SJCRH30 (cell line): Measurements from ENCODE around the gene CFAP57. TPM values are rescaled to one million over a fixed set of nuclear protein-coding genes. Genes with fewer than 3 reads are reported as not detected.
A peak's percentile ranks its signal among the peaks of the same experiment; 100 is the strongest.

Source experiments
- DNase-seq, 2 experiments: peaks; one replicate each; pipeline ENCODE4 v3.0.0-alpha.2; 2015 to 2020
- H3K27ac ChIP-seq: fragments of 250-450 bp; sonication (Bioruptor Pico); 2 replicates; pipeline ENCODE4 v1.5.1; 2020; ENCODE audit warnings: mild to moderate bottlenecking, moderate library complexity
- H3K27me3 ChIP-seq: fragments of 250-450 bp; sonication (Bioruptor Pico); 2 replicates; pipeline ENCODE4 v1.5.1; 2020; ENCODE audit warnings: mild to moderate bottlenecking, moderate library complexity
- H3K36me3 ChIP-seq: fragments of 250-450 bp; sonication (Bioruptor Pico); 2 replicates; pipeline ENCODE4 v1.5.1; 2020; ENCODE audit warnings: mild to moderate bottlenecking, moderate library complexity
- H3K4me1 ChIP-seq: fragments of 250-450 bp; sonication (Bioruptor Pico); 2 replicates; pipeline ENCODE4 v1.5.1; 2020; ENCODE audit warnings: mild to moderate bottlenecking, moderate library complexity
- H3K4me3 ChIP-seq: fragments of 250-450 bp; sonication (Bioruptor Pico); 2 replicates; pipeline ENCODE4 v1.5.1; 2020; ENCODE audit warnings: mild to moderate bottlenecking, moderate library complexity
- H3K9me3 ChIP-seq: fragments of 250-450 bp; sonication (Bioruptor Pico); replicated peaks from 2 replicates; pipeline ENCODE4 v1.5.1; 2020; ENCODE audit warnings: mild to moderate bottlenecking, moderate library complexity
- total RNA-seq: library from RNA; depleted of rRNA; stranded (reverse); fragments of >200 nt; shearing (Covaris generic); gene quantifications from 2 replicates; pipeline ENCODE4 v1.2.3, GENCODE V29; 2014

CFAP57 gene
- total RNA-seq, 1 experiment from 2014 or later, result 0.04 TPM

DNA sequence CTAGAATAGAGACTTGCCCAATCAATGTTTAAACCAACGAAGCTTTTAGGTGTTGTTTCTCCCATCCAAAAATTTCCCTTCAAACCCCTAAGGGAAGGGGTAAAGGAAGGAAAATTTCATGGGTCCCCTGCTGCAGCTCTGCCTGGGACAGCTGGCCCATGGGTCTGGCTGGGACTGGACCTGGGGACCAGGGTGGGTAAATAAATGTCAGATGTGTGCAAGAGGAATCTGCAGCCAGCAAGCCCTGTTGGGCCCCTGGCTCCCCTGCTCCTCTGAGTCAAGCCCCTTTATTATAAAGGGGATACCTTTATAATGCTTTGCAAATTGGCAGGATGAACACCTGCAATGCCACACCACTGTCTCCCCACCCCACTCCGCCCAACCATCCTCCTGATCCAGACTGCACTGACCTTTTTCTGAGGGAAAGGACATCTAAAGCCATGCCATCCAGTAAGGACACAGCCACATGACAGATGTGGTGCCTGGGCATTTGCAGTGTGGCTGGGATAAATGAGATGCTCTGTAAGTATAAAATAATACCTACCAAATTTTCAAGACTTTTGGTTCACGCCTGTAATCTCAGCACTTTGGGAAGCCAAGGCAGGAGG, 95.8 kb downstream of the CFAP57 start:
- Histone ChIP-seq H3K36me3 (no peaks in the 10 kb centered on the region), H3K4me1 (no peaks in the 10 kb centered on the region), H3K4me3 (no peak overlapping the region), H3K27me3 (0 out of 2 replicates have a peak, but pooled peaks cover 6% of the 10 kb centered on the region), H3K27ac (no peak overlapping the region), H3K9me3 (no peaks in the 10 kb centered on the region; the same call in 1 of the 2 replicates)
- no peak for DNase-seq

GRCh38 chr1:43269627-43270375, 97.7 kb downstream of the CFAP57 start, which contains the start of gene TMEM125:
Gene TMEM125, plus strand, starts transcription at chr1:43269983. Its CDS starts 2,740 bp downstream, at chr1:43272723.
- H3K36me3 ChIP-seq, result no peaks in the 10 kb centered on the region
- H3K9me3 ChIP-seq, result no peaks in the 10 kb centered on the region; the same call in 1 of the 2 replicates
- H3K4me1 ChIP-seq, result no peaks in the 10 kb centered on the region
- H3K27ac ChIP-seq, result no peak within 1 kb of the TSS
- 0 out of 2 replicates have a peak, but pooled peaks cover 6% of the 10 kb centered on the region for H3K27me3 ChIP-seq
- no peak for DNase-seq
- H3K4me3 ChIP-seq, result no peak within 1 kb of the TSS

GRCh38 chr1:43270421-43271095, 98.4 kb downstream of the CFAP57 start:
- Histone ChIP-seq H3K9me3 (no peaks in the 10 kb centered on the region; the same call in 1 of the 2 replicates), H3K4me3 (no peak overlapping the region), H3K27ac (no peak overlapping the region), H3K4me1 (no peaks in the 10 kb centered on the region), H3K27me3 (0 out of 2 replicates have a peak, but pooled peaks cover 6% of the 10 kb centered on the region), H3K36me3 (no peaks in the 10 kb centered on the region)
- DNase-seq, result no peak

DNA sequence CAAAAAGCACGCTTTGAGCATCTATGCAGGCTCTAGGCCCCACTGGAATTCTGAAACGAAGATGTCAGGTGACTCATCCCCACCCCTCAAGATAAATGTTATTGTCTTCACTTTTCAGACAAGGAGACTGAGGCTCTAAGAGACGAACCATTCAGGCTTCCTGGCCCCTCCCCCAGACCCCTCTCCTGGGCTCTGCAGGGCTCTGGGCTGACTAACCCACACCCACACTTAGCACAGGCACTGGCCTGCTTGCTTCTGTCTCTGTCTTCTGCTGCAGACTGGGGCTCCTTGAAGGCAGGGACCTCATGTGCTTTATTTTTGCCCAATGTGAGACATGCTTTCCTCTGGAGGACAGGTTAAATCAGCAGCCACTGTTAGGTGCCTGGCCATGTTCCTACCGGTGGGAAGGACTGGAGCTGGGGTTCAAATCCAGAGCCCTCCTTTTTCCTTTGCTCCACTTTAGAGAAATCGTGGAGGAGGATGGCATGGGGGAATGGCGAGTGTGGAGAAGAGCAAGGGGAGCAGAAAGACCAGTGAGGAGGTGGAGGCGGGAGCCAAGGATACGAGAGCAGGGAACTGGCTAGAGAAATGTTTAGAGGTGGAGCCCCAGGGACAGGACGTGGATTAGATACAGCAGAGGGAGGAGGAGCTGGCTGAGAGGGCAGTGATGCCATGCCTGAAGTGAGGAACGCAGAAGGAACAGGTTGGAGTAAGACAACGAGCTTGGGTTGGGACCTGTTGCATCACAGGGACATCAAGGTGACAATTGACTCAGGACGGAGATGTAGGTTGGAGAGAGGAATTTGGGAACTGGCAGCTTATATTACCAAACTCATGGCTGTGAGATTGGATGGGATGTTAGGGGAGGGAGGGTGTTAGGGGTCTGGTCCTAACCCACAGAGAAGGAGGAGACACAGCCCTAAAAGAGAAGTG, 99.3 kb downstream of the CFAP57 start:
- Histone ChIP-seq H3K27ac (no peak overlapping the region), H3K36me3 (no peaks in the 10 kb centered on the region), H3K9me3 (no peaks in the 10 kb centered on the region; the same call in 1 of the 2 replicates), H3K27me3 (peaks cover 12% of the 10 kb centered on the region; the same call in 1 of the 2 replicates), H3K4me3 (no peak overlapping the region), H3K4me1 (no peaks in the 10 kb centered on the region)
- DNase-seq, result no peak

DNA sequence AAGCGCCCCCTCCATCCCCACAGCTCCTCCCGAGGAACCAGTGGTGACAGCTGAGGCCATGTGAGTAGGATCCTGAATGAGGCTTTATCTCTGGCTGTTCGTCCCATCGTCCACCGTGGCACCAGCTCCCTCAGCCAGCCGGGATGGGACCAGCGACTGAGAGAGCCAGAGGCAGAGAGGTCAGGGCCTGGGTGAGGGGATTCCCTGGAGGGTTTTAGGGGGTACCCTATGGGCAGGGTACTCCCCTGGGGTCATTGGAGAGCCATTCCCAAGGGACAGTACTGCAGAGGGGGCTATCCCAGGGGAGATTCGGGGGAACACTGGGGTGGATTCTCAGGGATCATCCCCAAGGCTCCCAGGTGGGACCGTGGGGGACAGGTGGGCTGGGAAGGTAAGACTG, 100.0 kb downstream of the CFAP57 start:
- Histone ChIP-seq H3K4me3 (no peak overlapping the region), H3K36me3 (no peaks in the 10 kb centered on the region), H3K9me3 (no peaks in the 10 kb centered on the region), H3K27ac (no peak overlapping the region), H3K27me3 (peaks cover 12% of the 10 kb centered on the region; the same call in 1 of the 2 replicates), H3K4me1 (no peaks in the 10 kb centered on the region)
- no peak for DNase-seq

DNA sequence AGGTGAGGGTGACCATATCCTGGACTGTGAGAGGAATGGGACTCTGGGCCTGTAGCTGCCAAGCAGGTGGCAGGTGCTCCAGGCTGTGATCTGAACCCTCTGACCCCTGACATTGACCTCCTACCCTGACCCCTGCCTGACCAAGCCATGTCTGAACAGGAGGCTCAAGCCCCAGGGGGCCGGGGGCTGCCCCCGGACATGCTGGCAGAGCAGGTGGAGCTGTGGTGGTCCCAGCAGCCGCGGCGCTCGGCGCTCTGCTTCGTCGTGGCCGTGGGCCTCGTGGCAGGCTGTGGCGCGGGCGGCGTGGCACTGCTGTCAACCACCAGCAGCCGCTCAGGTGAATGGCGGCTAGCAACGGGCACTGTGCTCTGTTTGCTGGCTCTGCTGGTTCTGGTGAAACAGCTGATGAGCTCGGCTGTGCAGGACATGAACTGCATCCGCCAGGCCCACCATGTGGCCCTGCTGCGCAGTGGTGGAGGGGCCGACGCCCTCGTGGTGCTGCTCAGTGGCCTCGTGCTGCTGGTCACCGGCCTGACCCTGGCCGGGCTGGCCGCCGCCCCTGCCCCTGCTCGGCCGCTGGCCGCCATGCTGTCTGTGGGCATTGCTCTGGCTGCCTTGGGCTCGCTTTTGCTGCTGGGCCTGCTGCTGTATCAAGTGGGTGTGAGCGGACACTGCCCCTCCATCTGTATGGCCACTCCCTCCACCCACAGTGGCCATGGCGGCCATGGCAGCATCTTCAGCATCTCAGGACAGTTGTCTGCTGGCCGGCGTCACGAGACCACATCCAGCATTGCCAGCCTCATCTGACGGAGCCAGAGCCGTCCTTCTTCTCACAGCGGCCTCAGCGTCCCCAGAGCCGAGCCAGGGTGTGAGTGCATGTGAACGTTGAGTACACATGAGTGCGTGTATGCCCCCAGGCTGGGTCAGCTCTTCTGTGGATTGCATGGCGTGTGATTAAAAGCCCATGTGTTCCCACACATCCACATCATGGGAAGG, 100.7 kb downstream of the CFAP57 start:
- no peak for DNase-seq
- H3K27me3 ChIP-seq, result peaks cover 12% of the 10 kb centered on the region; the same call in 1 of the 2 replicates
- no peak overlapping the region for H3K27ac ChIP-seq
- no peaks in the 10 kb centered on the region for H3K36me3 ChIP-seq
- H3K4me1 ChIP-seq, result no peaks in the 10 kb centered on the region
- H3K4me3 ChIP-seq, result no peak overlapping the region
- no peaks in the 10 kb centered on the region for H3K9me3 ChIP-seq

GRCh38 chr1:43273708-43274107, 101.6 kb downstream of the CFAP57 start:
- DNase-seq, result no peak

DNA sequence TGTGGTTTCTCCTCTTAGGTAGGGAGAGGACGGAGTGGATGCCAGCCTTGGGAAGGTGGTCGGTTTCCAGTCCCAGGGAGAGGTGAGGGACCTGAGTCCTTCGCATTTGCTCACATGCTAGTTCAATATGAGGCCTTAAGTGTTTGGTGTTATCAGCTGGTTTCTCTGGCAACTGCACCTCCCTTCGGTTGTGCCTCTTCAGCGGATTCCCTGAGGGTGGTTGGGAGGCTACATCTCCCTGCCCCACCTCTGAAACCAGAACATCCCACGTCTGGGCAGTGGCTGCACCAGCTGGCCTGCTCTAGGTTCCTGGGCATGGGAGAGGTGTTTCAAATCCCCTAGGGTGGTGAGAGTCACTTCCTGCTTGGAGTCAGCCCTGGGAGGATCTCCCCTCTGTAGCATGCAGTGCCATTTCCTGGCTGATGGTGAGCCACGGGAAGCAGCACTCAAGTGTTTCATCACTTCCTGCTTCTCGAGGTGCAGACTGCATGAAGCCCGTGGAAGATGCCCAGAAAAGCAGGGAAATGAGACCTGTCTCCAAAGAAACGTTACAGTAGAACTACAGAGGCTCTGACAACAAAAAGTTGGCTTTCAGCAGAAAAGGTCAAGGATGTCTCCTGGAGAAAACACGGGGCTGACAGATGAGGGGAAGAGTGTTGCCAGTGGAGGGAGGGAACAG, 102.1 kb downstream of the CFAP57 start:
- Histone ChIP-seq H3K36me3 (no peaks in the 10 kb centered on the region), H3K4me1 (no peaks in the 10 kb centered on the region), H3K9me3 (no peaks in the 10 kb centered on the region), H3K27me3 (peaks cover 12% of the 10 kb centered on the region; the same call in 1 of the 2 replicates), H3K27ac (no peak overlapping the region), H3K4me3 (no peak overlapping the region)
- peak; percentile 28 to 34 for DNase-seq

More at GRCh38 chr1:43273708-43274107, 101.6 kb downstream of the CFAP57 start:
- Histone ChIP-seq H3K4me1 (no peaks in the 10 kb centered on the region), H3K4me3 (no peak overlapping the region), H3K27ac (no peak overlapping the region), H3K9me3 (no peaks in the 10 kb centered on the region), H3K36me3 (no peaks in the 10 kb centered on the region), H3K27me3 (peaks cover 12% of the 10 kb centered on the region; the same call in 1 of the 2 replicates)

DNA sequence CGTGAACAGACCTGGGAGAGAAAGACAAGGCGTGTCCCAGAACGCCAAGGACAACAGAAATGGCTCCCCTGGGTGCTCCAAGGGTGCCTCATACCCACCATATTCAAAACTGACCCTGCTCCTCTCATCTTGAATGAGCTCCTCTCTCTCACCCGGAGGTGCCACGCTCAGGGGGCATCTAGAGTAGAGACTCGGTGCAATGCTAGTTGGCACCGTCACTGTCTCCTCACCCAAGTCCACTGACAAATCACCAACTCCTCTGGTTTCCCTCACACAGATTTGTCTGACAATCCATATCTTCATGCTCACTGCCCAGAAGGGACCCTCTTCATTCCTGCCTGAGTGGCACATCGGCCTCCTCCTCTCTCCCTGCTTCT, 102.7 kb downstream of the CFAP57 start:
- Histone ChIP-seq H3K36me3 (no peaks in the 10 kb centered on the region), H3K9me3 (no peaks in the 10 kb centered on the region), H3K4me3 (no peak overlapping the region), H3K27ac (no peak overlapping the region), H3K4me1 (no peaks in the 10 kb centered on the region), H3K27me3 (peaks cover 12% of the 10 kb centered on the region; the same call in 1 of the 2 replicates)
- DNase-seq, result no peak

DNA sequence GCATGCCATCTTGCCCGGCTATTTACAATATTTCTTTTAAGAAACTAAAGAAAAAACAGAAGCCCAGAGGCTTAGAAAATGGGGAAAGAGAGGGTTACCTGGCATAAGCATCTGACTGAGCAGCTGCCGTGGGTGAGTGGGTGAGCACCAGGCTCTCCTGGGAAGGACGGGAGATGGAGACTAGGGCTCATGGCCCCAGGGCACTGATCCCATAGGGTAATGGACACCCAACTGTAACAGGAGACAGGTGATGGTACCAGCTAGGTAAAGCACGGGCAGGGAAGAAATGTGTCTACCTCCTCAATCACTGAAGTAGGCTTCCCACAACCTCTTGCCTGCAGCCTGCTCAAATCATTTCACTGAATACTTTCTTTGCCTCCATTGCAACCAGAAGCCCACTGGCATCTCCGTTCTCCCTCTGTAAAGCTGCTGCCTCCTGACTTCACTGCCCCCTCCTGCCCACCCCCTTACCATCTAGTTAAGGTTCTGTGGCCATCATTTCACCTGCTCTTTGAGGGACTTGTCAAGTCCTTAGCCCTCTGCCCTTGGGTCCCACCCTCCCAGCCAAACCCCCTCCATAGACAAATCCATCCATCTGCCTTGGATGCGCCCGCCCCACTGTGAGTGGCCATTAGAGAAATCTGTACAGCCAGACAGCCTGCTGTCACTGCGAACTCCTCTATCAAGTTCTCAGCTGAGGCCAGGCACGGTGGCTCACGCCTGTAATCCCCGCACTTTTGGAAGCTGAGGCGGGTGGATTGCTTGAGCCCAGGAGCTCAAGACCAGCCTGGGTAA, 103.9 kb downstream of the CFAP57 start:
- Histone ChIP-seq H3K27me3 (peaks cover 10% of the 10 kb centered on the region; the same call in 1 of the 2 replicates), H3K36me3 (no peaks in the 10 kb centered on the region), H3K27ac (no peak overlapping the region), H3K9me3 (no peaks in the 10 kb centered on the region), H3K4me3 (no peak overlapping the region), H3K4me1 (no peaks in the 10 kb centered on the region)
- no peak for DNase-seq

DNA sequence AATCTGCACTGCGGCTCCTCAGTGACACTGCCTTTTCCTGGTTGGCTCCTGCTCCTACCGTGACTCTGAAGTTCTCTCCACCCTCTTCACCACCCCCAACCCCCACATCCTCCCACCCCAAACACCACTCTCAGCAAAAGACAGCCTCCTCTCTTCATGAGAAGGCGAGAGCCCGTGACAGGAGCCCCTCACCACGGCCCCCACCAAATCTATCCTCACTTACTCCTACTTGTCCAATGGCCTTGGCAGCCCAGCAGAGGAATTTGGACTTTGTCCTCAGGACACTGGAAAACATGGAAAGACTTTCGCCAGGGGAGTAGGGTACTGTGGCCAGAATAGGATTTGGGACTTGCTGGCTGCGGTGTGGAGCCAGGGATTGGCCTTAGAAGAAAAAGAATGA, 104.5 kb downstream of the CFAP57 start:
- Histone ChIP-seq H3K27me3 (peaks cover 6% of the 10 kb centered on the region; the same call in 1 of the 2 replicates), H3K9me3 (no peaks in the 10 kb centered on the region), H3K4me3 (no peak overlapping the region), H3K4me1 (no peaks in the 10 kb centered on the region), H3K27ac (no peak overlapping the region), H3K36me3 (no peaks in the 10 kb centered on the region)
- no peak for DNase-seq
